Putamen (tissue), 1 donor: Measurements from ENCODE around the gene ASPSCR1.
A peak's percentile ranks its signal among the peaks of the same experiment; 100 is the strongest.
"Not testable (repeated sequence)": the region's sequence is repeated elsewhere in the genome, so short reads cannot be mapped to it uniquely, and the experiment has no call there.

Source experiments
- DNase-seq: peaks from one replicate; pipeline ENCODE4 v3.0.0-alpha.2; 2016; ENCODE audit warnings: low spot score

Gene ASPSCR1

DNA sequence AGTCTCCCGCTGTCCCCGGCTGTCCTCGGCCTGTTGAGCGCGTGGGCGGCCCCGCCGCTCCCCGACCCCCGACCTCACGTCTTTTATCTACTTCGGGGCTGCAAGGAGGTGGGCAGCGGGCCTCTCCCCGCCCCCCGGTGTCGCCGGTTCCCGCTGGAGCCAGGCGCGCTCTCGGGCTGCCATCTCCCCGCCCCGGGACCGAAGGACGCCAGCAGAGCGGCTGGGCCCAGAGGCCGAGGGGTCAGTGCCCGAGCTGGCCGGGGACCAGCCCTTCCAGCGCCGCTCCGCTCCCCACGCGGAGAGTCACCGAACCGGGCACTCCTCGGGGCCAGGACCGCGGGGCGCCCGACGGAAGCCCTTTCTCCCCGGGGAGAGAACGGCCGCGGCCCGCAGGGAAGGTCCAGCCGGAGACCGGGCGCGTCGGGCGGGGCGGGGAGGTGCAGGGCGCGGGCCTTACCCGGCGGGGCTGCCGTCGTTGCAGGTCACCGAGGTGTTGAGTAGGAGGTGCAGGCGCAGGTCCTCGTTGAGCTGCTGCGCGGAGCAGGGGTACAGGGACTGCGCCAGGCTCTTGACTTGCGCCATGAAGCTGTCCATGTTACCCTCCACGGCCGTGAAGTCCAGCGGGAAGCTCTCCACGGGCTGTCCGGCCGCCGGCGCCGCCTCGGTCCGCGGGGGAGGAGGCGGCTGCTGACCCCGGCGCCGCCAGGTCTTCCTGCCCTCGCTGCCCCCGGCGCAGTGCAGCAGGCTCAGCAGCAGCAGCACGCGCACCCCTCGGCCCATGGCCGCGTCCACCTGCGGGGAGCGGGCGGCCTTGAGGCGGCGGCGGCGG lies 17.1 kb upstream of the ASPSCR1 start:
- DNase-seq, result no peak

DNA sequence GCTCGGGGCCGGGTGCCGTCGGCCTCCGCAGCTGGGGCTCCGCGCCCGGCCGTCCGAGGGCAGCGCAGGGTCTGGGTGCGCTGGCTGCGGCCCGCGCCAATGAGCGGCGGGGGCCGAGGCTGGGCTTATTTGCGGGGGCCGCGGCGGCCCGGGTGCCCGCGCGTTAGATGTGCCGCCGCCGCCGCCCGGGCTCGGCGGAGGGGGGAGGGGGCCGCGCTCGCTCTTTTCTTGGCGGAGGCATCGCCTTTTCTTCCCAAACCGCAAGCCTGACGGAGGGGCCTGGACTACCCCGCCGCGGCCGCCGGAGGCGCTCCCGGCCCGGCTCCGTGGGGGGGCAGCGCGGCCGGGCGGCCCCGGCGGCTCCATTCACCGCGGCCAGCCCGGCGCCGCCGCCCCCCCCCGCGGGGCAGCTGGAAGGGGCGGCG lies 16.3 kb upstream of the ASPSCR1 start, which contains the start of gene NOTUM:
Gene NOTUM, minus strand, starts transcription at position 101 of the 425 bp plus-strand sequence. CDS start 278 bp downstream, outside the sequence.
- DNase-seq, result no peak

DNA sequence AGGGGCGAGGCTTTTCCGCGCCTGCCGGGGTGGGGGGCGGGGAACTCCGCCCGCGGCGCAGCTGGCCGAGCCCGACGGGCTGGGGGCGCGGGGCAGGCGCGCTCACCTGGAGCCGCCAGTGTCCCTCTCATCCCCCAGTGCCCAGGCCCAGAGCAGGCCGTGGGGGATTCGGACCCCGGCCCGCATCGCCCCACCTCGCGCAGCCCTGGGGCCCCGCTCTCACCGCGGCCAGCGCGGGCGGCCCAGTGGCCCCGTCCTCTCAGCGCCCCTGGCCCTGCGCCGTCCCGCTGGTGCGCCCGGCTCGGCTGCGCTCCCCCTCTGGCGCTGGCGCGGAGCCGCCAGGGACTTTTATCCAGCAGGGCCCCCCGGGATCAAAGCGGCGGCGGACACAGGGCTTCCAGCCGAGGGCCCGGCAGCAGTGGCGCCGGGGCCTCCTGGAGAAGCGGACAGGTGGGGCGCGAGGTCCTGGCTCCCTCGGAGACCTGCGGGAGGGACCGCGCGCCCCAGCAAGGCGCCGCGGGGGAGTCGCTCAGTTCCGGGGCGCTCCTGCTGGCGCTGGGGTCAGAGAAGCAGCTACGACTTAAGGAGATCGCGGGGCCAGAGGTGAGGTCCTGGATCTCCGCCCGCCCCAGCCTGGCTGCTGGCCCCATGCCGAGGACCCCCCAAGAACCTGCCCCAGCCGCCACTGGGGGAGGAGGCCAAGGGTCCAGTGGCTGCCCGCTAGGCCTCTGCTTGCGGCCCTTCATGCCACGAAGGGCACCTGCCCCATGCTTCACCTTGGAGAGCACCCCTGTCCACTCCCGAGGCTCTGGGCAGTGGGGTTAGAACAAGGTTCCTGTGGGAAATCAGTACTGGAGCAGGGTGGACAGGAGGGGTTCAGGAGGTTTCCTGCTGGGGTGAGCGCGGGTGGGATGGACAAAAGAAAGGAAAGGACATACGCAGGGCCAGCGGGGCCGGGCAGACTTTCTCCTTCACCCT lies 15.6 kb upstream of the ASPSCR1 start:
- DNase-seq, result no peak

DNA sequence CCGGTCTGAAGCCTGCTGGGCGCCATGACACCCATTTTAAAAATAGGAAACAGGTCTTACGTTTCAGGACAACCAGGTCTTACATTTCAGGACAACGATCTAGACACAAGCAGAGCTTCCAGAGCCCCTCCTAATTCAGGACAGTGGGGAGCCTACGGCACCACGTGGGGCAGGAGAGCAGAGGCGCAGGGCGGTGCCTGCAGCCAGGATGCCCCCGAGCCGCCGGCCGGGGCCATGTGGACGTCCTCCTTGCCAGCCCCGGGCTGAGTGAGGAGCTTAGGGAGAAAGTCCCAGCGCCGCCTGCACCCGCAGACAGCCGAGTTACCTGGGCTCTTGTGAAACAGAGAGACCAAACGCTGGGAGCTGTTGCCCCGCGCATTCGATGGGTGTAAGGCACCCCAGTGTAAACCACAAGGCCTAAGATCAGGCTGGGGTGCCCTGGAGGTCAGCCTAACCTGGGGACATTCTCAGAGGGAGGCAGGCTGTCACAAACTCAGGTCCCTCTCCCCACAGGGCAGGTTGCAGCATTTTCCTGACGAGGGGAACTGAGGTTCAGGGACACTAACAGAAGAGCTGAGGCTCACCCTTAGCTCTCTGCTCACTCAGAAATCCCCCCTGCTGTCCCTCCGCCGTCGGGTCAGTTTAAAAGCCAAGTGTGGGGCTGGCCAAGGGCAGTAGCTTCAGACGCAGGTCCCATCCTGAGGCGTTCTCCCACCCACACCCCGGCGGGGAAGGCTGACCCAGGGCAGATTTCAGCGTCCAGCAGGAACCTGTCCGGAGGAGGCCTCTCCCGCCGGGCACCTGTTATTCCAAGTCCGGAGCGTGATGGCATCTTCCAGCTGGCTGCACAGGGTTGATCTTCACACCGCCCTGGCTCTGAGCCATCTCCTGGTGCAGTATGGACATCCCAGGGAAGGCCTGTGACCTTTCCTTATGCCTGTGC lies 14.7 kb upstream of the ASPSCR1 start:
- no peak for DNase-seq

DNA sequence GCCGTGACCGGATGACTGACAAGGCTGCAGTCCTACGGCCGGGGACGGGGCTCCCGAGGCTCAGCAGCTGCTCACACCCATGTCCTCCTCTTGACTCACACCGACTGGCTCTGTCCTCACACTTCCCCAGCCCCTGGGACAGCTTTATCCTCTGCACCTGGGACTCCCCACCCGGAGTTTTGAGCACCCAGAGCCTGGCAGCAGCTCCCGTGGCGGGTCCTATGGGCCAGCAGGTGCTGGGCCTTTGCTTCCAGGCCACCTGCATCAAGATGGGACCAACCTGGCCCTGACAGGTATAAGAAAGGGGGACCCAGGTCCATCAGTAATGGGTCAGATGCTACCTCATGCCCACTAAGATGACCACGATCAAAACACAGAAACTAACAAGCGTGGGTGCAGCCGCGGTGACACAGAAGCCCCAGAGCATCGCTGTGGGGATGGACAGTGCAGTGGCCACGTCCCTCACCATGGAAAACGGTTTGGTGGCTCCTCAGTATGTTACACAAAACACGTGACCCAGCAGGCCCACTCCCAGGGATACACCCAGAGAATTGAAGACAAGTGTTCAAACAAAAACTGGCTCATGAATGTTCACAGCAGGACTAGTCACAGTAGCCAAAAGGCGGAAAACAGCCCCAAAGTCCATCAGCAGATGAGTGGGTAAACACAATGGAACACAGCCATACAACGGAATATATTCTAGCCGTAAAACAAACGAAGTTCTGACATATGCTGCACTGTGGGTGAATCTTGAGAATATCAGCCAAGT lies 13.2 kb upstream of the ASPSCR1 start:
- DNase-seq, result no peak

DNA sequence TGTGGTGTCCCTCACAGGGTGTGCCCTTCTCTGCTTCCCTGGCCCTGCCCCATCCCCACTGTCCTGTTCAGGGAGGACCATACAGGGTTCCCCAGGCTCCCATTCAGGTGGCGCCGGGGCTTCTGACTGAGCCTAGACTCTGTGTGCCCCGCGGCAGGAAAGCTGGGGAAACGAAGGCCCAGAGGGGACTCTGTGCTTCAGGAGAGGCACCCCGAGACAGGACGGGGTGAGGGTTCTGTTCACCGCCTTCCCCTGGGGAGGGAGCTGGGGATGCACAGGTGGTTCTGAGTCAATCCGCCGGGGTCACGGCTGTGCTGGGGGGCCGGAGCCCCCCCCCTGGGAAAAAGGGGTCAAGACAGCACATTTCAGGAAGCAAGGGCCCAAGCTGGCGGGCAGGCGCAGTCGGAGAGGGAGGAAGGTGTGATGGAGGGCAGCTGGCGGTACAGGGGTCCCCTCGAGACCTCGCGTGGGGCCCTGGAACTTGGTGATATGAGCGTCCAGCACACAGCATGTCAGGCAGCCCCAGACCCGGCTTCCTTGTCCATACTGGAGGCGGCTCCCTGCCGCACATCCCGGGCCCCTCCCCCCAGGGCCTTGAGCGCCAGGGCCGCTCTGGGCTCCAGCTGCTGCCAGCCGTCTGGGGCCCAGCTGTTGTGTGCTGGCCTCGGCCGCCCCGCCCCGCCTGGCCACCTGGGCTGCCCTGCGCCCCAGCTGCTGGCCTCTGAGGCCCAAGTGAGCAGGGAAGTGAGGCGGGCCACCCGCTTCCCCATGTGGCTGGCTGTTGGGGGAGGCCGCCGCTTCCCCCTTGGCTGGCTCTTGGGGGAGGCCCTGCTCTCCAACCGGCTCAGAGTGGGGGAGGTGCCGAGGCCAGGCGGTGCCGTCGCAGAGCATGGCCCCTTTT lies 10.8 kb upstream of the ASPSCR1 start:
- no peak for DNase-seq

DNA sequence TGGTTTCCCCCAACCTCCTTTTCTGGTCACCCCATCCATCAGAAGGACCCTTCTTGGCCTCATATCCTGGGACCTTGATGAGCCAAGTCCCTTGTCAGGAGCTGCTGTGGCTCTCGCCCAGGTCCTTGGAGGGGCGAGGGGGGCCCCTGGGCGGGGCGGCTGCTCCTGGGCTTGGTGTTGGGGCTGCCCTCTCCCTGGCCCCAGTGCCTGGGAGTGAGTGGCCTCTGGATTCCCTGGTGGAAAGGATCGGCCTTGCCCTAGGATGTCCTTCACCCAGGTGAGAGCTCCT lies 10.2 kb upstream of the ASPSCR1 start:
- DNase-seq, result no peak

DNA sequence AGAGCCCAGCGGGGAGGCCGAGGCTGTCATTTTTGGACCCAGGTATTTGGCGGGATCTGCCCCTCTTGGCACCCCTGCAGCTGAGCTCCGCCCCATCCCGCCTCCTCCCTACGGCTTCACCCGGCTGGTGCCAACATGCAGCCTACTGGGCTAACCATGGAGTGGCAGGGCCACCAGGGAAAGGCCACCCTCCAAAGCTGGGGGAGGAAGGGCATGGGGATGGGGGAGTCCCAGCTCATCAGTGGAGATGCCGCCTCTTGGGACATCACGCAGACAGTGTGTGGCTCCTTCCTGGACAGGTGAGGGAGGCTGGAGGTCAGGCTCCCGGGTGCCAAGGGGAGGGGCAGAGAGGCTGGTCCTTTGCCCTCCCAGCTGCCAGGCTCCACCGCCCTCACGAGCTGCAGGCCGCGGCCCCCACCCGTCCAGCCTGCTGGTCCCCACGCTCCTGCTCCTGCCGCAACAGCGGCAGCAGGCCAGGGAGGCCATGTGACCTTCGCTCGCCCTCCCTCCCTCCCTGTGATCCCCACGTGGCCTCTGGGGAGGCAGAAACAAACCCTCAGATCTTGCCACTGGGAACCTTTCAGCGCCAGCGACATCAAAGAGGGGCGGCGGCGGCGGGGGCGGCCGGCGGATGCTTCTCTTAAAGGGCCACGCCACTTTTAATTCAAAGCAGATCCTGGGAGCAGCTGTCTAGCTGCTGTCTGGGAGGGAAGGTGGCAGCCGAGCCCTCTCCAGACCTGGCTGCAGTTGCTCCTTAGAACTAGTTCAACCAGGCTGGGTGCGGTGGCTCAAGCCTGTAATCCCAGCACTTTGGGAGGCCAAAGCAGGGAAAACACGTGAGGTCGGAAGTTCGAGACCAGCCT lies 9.7 kb upstream of the ASPSCR1 start:
- peak; percentile 91 for DNase-seq

DNA sequence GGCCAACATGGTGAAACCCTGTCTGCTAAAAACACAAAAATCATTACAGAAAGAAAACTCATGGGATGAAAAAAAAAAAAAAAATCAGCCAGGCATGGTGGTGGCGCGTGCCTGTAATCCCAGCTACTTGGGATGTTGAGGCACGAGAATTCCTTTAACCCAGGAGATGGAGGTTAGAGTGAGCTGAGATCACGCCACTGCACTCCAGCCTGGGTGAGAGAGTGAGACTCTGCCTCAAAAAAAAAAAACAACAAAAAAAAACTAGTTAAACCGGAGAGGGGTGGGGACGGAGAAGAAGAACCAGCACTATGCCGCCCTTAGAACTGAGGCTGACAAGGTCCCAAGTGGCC lies 9.1 kb upstream of the ASPSCR1 start:
- DNase-seq, result no peak

DNA sequence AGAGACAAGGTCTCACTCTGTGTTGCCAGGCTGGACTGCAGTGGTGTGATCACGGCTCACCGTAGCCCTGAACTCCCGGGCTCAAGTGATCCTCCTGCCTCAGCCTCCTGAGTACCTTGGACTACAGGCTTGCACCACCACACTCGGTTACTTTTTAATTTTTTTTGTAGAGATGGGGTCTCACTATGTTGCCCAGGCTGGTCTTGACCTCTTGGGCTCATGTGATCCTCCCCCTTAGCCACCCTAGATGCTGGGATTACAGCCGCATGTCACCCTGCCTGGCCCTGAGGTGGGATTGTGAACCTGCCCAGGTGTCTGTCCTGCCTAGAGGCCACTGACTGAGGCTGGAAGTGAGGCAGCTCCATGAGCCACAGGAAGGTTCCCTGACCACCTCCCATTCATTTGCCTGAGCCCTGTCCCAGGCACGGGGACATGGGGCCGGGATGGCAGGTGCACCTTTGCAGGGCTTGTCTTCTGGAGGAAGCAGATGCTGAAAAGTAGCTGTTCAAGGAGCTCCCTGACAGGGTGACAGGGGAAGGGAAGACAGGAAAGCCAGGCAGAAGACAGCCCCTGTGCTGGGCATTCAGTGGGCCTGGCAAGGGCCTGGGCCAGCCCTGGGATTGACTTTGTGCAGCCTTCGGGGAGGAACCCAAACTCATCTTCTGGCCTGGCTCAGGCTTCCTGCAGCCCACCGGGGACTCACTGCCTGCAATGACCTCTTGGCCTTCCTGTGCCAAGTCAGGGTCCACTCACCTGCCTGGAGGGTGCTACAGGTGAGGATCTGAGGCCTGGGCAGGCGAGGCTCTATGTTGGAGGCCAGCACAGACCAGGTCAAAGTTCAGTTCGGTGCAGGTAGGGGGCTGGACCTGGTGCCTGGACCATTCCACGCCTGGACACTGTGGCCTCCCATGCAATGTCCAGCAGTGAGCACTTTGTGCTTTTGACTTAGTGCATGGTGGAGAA lies 8.3 kb upstream of the ASPSCR1 start:
- DNase-seq, result no peak

DNA sequence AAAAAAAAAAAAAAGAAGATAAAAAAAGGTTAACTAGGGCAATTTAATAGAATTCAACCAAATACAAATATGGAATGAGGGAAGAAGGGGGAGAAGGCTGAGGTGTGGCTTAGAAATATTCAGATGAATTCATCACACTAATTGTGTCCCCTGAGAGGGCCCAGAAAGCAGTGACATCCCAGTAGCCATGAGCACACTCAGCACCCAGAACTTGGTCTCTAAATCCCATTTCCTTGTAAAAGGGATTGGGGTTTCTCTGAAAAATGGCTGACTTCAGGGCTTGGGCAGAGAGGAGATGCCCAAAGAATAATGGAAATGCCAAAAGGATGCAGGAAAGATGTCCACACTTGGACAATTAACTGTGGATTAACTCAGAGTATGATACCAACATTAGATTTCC lies 4.0 kb upstream of the ASPSCR1 start:
- DNase-seq, result no peak

DNA sequence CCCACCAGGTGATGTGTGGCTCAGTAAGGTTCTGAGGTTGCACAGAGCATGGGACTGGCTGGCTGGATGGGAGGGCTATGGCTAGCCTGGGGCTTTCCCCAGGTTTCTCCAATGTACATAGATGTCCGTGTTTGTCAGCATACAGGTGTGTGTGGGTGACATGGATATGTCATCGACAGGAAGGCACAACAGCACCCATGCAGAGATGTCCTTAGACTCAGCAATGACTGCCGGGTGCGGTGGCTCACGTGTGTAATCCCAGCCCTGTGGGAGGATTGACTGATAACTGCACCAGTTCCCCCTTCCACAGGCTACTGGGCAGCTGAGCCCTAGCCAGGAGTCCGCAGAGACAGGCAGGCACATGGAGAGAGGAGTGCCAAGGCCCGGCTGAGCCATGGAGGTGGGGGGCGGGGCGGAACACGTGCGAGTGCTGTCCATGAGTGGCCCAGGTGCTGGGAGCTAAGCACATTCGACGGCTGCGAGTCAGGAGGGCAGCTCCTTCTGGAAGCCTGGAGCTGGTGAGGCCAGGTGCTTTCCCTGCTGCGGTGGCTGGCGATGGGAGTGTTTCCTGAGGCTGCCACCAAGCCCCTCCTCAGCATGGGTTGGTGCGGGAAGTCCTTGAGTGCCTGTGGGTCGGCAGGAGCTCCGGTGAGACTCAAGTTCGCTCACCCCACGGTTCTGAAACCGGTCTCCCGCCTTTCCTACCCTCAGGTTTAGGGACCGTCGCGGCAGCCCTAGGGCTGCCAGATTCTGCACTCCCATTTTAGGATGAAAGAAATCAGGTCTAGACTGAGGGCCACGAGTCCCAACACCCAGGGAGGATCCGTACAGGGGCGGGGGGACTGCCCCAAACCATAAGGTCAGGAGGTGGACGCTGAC lies 858 bp upstream of the ASPSCR1 start:
- DNase-seq, result no peak

DNA sequence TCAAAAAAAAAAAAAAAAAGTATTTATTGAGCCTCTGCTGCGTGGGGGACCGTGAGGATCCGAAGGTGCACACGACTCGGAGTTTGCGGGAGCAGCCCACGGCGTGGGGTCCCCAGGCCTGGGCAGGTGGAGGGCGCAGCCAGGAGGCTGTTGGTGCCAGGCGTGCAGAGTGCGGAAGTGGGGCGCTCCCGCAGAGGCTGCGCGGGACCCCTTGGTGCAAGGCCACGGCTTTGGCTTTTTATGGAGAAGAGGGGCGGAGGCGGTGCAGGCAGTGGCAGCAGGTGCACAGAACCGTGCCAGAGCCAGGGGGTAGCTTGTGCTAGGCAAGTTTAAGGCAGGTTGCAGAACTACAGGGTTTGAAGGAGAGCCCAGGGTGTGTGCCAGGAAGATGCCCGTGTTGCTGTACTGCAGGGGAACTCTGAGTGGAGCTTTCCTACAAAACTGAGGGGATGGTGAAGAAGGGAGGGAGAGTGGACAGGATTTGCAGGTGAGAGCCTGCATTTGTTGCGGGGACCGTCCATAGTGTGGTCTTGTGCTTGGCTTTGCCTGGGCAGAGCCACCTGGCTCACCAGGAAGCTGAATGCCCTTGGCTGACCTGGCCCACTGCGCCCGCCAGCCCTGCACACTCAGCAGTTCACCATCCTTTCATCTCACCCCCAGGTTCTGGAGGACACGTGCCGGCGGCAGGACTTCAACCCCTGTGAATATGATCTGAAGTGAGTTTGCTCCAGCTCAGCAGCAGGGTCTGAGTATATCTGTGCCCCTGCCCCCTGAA lies 1.3 kb downstream of the ASPSCR1 start:
- DNase-seq, result no peak

DNA sequence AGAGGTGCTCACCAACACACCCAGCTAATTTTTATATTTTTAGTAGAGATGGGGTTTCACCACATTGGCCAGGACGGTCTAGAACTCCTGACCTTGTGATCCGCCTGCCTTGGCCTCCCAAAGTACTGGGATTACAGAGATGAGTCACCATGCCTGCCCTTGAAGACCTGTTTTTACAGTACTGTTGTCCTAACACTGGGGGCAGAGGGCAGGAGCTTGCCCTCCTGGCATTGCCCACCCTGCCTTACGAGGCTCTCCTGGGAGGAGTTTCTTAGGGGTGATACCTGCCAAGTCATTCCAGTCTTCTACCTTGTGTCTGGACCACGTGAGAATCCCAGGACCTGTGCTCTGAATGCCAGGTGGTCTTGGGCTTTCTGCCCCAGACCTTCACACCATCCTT lies 2.7 kb downstream of the ASPSCR1 start:
- no peak for DNase-seq

DNA sequence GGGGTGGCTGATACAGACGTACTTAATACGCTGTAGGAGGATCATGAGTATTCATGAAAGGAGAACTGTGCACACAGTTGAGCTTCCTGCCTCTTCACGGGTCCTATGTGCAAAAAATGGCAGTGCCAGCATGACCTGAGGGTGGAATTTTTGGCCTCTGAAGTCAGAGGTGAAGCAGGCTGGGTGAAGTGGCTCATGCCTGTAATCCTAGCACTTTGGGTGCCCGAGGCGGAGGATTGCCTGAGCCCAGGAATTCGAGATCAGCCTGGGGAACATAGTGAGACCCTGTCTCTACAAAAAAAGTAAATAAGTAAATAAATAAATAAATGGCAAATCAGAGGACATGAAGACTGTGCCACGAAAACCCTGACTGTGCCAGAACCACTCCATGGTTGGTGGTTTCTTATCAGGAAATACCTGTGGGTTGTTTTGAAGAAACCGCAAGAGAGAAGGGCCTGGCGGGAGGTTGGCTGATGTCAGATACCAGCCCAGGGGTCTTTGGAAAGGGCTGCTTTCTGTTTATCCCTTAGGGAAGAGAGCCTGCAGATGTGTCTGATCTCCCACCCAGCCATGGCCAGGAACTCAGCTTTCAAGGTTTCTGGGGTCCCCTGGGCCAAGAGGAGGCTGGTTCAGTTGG lies 3.4 kb downstream of the ASPSCR1 start:
- no peak for DNase-seq

DNA sequence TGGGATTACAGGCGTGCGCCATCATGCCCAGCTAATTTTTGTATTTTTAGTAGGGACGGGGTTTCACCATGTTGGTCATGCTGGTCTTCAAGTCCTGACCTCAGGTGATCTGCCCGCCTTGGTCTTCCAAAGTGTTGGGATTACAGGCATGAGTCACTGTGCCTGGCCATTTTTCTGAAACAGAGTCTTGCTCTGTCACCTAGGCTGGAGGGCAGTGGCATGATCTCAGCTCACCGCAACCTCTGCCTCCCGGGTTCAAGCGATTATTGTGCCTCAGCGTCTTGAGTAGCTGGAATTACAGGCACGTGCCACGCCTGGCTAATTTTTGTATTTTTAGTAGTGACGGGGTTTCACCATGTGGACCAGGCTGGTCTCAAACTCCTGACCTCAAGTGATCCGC lies 4.1 kb downstream of the ASPSCR1 start:
- not testable (repeated sequence) for DNase-seq
